Stimulated activated CD4-positive, alpha-beta T cell treated with anti-CD3 and anti-CD28 coated beads, Interleukin-2, amount 100 ng/mL, for 4 hours (primary cell): ENCODE measurements around the gene RAP2A.

Source experiments
- DNase-seq: peaks from one replicate; pipeline ENCODE4 v3.0.0-alpha.2; 2020; ENCODE audit warnings: low read depth

Gene RAP2A

GRCh38 chr13:97495678-97496077 is 61.7 kb downstream of the RAP2A start:
- no peak for DNase-seq

DNA sequence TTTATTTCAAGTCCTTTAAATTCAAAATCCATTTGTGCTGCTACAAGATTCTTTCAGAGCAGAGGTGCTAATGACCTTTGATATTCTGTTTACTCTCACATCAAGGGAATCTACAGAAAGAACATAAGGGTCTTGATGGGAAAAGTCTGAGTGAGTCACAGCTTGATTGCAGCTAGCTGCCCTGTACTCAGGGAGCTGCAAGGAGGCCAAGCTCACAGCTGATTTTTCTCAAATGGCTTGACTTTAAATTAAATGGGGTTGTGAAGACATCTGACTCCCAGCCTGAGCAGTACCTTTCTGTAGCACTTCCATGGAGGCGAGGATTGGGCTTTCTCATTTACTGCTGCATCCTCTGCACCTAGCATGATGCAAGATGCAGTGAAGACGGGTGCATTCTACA is 62.5 kb downstream of the RAP2A start:
- no peak for DNase-seq

- DNase-seq = no peak
Measured at GRCh38 chr13:97497400-97497799, 63.4 kb downstream of the RAP2A start.

DNA sequence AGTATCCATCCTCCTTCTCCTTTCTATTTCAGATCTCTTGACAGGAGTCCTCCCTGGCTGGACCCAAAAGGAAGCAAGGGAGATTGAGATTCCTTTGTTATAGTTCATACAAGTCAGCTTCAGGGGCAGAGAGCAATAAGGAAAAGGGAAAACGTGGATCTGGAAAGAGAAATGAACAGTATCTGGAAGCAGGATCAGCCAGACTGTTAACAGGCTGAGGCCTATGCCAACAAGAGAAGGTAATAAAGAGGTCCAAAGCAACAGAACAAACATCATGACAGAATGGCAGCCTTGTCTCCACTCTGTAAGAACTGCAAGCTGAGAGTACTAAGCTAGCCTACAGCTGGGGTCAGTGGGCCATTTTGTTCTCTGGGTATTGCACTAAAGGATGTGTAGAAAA is 64.5 kb downstream of the RAP2A start:
- DNase-seq = no peak

DNA sequence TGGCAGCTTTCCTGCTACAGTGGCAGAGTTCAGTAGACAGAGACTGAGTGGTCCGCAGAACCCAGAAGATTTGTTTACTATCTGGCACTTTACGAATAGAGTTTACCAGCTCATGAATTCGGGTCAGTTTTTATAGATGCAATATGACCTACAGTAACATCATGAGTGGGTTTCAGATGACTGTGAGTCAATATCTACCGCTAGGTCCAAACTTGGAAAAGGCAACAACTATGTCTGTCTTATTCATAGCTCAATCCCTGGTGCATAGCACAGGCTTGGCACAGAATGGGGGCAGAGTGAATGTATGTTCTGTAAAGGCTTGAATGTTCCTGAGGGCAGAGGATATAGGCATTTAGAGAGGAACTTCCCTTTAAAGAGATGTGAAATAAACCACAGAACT is 65.2 kb downstream of the RAP2A start:
- DNase-seq = no peak

DNA sequence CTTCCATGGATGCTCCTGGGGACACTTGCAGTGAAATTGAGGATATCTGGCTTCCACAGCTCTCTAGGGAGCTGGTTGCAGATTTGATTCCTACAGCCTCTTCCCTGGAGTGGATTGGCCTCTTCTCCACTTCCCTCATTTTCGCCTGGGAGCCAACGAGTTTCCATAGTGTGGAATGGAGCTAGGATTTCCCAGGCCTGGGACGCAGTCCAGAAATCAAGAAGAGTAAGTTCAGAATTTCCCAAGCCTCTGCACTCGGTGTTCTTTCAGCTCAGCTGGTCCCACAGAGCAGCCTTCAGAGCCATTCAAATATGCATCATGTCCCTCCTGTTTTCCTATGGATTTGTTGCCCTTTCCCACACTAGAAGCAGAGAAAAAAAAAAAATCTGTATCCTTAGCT is 68.2 kb downstream of the RAP2A start:
- no peak for DNase-seq

DNA sequence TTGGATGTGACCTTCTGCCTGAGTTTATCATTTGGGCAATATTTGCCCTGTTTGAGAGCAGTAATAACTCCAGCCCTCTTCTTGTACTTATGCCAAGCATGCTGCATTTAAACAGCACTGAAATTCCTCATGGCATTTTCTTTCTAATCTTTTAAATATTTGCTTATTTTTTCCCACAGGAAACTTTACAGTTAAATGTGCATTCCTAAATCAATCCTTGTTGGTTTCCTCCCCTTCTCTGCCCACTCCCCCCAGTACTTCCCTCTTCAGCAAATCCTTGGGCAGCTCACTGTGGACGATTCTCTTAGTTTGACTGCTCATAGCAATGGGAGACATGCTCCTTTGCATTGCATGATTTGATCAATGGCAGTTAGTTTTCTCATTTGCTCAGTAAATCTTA is 68.7 kb downstream of the RAP2A start:
- no peak for DNase-seq

- DNase-seq = no peak
Measured at GRCh38 chr13:97505017-97505416, 71.0 kb downstream of the RAP2A start.

GRCh38 chr13:97506511-97506910 is 72.5 kb downstream of the RAP2A start:
- DNase-seq = no peak

DNA sequence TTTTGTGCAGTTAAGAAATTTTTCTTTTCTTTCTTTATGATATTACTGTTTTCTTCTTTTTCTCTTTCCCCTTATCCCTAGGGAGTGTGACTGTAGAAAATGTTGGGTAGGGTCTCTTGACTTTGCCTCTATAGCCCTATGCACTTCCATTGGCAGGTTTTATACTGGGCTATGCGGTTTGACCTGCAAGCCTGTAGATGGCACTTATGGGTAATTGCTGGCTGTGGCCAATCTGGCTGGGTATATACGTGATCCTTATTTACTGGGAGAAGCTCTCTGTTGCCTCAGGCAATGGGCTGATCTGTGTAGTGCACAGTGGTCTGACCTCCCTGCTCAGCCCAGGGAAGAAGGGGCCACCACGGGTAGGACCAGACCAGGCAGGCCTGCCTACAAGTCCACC is 78.8 kb downstream of the RAP2A start:
- DNase-seq = no peak

- no peak for DNase-seq
Measured at GRCh38 chr13:97515643-97516042, 81.7 kb downstream of the RAP2A start.

- DNase-seq = no peak
Measured at GRCh38 chr13:97517967-97518366, 84.0 kb downstream of the RAP2A start.
